ENCODE data around the gene CNGB1. TPM values are rescaled to one million over a fixed set of nuclear protein-coding genes. Genes with fewer than 3 reads are reported as not detected.

The CNGB1 gene
- total and polyA plus RNA-seq, 2 of the 13 experiments (the other 11 are each of a cell fraction or from before 2014, with no cell fraction given) = 0.02 to 0.15 TPM

DNA sequence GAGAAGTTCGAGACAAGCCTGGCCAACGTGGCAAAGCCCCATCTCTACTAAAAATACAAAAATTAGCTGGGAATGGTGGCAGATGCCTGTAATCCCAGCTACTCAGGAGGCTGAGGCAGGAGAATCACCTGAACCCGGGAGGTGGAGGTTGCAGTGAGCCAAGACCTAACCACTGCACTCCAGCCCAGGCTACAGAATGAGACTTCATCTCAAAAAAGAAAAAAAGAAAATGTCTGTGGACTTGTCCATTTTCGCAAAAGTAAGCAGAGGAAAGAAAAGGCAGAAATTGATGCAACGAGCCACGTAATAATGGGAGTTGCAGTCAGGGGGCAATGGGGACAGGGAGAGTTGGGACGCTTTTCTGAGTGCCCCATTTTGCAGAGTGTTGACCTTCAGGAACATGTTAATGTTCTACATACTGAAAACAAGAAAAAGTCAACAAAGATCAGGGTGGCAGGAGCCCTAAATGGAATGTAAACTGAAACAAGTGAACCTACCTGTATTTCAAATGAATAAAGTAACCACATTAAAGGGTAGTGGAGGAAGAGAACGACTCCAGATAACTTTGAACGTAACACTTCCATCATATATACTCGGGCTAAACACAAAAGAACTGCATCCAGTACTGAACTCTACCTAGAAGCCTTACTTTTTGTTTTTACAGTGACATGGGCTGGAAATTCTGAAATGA is 76.4 kb downstream of the CNGB1 start (continued):
- TF ChIP-seq, protein P1, sequence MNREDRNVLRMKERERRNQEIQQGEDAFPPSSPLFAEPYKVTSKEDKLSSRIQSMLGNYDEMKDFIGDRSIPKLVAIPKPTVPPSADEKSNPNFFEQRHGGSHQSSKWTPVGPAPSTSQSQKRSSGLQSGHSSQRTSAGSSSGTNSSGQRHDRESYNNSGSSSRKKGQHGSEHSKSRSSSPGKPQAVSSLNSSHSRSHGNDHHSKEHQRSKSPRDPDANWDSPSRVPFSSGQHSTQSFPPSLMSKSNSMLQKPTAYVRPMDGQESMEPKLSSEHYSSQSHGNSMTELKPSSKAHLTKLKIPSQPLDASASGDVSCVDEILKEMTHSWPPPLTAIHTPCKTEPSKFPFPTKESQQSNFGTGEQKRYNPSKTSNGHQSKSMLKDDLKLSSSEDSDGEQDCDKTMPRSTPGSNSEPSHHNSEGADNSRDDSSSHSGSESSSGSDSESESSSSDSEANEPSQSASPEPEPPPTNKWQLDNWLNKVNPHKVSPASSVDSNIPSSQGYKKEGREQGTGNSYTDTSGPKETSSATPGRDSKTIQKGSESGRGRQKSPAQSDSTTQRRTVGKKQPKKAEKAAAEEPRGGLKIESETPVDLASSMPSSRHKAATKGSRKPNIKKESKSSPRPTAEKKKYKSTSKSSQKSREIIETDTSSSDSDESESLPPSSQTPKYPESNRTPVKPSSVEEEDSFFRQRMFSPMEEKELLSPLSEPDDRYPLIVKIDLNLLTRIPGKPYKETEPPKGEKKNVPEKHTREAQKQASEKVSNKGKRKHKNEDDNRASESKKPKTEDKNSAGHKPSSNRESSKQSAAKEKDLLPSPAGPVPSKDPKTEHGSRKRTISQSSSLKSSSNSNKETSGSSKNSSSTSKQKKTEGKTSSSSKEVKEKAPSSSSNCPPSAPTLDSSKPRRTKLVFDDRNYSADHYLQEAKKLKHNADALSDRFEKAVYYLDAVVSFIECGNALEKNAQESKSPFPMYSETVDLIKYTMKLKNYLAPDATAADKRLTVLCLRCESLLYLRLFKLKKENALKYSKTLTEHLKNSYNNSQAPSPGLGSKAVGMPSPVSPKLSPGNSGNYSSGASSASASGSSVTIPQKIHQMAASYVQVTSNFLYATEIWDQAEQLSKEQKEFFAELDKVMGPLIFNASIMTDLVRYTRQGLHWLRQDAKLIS (CRISPR knock-in tag; IDR thresholded peaks at IDR 0.05) = peak; percentile 26; the same call in 1 of the 2 replicates
- TF ChIP-seq ZNF549 (CRISPR knock-in tag; IDR thresholded peaks at IDR 0.05) (no peak), HOXD1 (CRISPR knock-in tag; IDR thresholded peaks at IDR 0.05) (peak; percentile 84; the same call in 1 of the 2 replicates), CREB3 (CRISPR knock-in tag; IDR thresholded peaks at IDR 0.05) (peak; percentile 90), STAG1 (CRISPR knock-in tag; IDR thresholded peaks at IDR 0.05) (peak; percentile 3; the same call in 1 of the 2 replicates), ZBTB40 (IDR thresholded peaks at IDR 0.05) (no peak), ZBTB40 (CRISPR knock-in tag; IDR thresholded peaks at IDR 0.05) (no peak; the same call in 1 of the 2 replicates), ATF7-NPFF (CRISPR knock-in tag; IDR thresholded peaks at IDR 0.05; ENCODE audit: low read depth) (no peak; the same call in 1 of the 2 replicates), SCMH1 (CRISPR knock-in tag; IDR thresholded peaks at IDR 0.05; ENCODE audit: borderline replicate concordance) (no peak), HOXA9 (CRISPR knock-in tag; IDR thresholded peaks at IDR 0.05; ENCODE audit: borderline replicate concordance) (peak; percentile 66; the same call in 1 of the 2 replicates), ZNF543 (CRISPR knock-in tag; IDR thresholded peaks at IDR 0.05) (peak; percentile 61; the same call in 1 of the 2 replicates), JUN (CRISPR knock-in tag; IDR thresholded peaks at IDR 0.05) (peak; percentile 49), KAT7 (CRISPR knock-in tag; IDR thresholded peaks at IDR 0.05; ENCODE audit: borderline replicate concordance) (no peak)
- TF ChIP-seq, protein P2, sequence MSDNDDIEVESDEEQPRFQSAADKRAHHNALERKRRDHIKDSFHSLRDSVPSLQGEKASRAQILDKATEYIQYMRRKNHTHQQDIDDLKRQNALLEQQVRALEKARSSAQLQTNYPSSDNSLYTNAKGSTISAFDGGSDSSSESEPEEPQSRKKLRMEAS (IDR thresholded peaks at IDR 0.05) = peak; percentile 60; the same call in 1 of the 2 replicates

Data from HepG2 (cell line).